GM19455 (cell line): ENCODE measurements around the gene DAAM1.

ENCODE experiments used
- ATAC-seq: cut with Tn5 transposase; IDR thresholded peaks from one replicate; pipeline ENCODE4 v1.9.1; 2021; ENCODE audit not compliant: unreplicated experiment

The DAAM1 gene

GRCh38 chr14:59254146-59254910 lies 65.9 kb downstream of the DAAM1 start:
- ATAC-seq, result no peak

DNA sequence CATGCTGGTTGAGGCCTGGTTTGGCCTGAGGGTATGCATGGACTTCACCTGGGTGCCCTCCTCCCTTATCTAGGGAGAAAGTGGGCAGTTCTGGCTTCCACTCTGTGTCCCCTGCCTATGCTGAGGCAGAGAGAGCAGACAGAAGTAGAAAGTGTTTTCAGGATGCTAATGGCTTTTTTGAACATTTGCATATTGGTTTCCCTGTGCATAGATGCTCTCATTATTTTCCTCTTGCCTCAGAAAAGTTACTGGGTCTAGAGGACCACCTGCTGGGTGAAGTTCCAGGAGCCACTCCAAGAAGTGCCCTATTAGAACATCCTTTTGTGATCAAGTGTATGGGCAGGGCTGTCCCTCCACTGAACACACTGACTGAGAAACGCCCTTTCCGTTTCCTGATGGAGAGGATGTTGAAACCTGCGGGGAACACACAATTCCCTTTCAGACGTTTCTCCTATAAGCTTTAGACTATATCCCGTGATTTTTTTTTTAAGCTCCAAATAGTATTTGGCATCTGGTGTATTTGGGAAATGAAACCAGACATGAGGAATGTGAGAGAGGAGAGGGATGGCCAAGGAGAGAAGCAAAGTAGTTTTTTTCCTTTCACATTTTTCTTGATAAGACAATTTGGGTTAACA lies 66.6 kb downstream of the DAAM1 start:
- ATAC-seq, result peak; percentile 73

DNA sequence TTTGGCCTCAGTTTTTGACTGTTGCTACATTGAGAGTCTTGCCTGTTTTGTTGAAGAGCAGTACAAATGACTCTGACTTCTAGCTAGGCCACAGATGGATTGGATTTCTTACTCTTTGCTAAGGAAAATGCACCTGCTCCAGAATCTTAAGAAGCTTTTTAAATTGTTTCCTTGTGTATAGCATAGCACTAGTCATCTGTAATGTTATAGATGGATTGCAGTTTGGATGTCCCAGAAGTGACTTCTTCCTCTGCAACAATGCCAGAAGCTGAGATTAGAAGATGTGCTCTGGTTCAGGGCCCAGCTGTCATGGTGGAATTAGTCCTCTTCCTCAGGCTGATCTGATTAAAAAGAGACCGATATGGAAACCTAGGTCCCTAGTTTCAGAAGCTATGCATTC lies 67.9 kb downstream of the DAAM1 start:
- no peak for ATAC-seq

GRCh38 chr14:59261334-59261733 lies 72.9 kb downstream of the DAAM1 start:
- ATAC-seq, result no peak

DNA sequence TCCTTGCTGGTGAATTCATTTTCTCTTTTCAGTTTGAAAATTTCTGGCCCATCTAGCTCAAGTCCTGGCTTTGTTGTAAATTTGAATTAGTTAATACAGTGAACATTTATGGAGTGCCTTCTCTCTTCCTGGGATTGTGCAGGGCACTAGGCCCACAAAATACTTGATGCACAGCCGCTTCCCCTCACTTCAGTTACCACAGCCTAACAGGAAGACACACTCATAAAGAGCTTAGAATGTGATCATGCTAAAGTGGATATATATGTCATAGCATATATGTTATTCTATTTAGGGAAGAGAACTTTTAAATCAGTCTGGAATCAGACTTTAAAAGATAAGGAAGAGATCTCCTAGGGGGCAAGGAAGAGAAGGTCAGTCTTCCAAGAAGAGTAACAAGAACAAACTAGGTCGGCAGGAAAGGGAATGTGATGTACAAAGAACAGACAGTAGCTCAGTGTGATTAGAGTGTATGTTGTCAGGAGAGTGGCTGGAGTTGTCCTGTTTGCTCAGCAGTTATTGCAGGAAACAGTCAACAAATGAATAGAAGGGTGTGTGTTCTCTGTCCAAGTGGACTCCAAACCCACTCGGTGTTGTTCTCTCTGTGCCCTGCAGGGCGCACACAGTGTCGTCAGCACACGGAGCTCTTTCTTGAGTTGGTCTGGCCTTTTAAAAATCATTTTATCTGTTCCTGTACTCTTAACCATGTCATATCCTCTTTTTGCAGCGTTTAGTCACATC lies 74.4 kb downstream of the DAAM1 start:
- no peak for ATAC-seq

- no peak for ATAC-seq
Observed at GRCh38 chr14:59265808-59266207, 77.3 kb downstream of the DAAM1 start.

- no peak for ATAC-seq
Observed at GRCh38 chr14:59267046-59267445, 78.6 kb downstream of the DAAM1 start.

DNA sequence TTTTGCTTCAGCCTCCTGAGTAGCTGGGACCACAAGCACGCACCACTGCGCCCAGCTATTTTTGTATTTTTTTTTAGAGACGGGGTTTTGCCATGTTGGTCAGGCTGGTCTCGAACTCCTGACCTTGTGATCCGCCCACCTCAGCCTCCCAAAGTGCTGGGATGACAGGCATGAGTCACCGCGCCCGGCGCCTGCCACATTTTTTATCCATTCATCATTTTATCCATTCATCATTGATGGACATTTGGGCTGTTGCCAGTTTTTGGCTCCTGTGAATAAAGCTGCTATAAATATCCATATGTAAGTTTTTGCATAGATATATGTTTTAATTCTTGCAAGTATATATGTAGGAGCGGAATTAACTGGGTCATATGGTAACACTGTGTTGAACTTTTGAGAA lies 79.5 kb downstream of the DAAM1 start:
- no peak for ATAC-seq

DNA sequence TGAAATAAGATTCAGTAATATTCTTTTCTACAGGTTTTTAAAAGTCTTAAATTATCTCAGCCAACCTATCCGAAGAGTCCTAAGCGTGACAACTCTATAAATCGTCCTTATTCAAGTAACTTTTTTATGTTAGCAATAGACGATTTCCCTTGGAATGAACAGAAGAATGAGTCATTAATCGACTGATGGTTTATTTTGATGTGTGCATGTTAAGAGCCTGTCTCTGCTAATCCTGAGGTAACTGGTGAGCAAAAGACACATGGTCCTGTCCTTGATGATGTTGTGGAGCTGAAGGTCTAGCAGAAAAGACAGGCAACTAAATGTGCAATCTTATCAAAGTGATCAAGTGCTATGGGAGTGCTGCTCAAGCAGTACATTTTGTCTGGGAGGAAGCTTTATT lies 80.4 kb downstream of the DAAM1 start:
- ATAC-seq, result no peak

DNA sequence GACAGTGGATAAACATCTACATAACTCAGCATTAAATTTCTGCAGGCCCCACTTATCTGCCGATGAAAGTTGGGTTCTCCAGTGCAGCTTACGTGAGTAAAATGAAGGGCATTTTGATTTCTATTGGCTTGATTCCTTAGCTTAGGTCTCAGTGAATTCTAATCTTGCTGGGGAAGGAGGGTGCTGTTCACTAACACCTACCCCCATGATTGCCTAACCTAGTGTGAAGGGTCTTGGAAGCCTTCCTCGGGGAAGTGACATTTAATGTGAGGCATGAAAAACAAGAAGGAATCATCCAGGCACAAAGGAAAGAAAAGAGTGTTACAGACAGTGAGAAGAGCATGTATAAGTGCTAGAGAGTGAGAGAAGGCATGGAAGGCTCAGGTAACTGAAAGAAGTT lies 81.0 kb downstream of the DAAM1 start:
- ATAC-seq, result no peak

DNA sequence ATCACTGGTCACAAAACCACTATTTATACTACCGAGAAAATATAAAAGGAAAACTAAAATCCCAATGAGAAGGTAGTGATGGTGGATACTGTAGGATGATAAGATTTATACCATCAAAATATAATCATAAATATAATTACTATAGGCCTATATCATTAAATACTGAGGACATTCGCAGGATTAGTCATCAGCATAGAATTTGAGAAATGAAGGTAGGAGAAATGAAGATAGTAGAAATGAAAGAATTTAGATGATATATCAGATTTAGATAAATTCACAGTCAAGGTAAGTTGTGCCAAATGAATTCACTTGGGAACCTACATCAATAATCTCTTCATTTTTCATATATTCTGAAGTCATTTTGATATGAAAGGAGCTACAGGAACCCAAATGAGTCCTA lies 82.8 kb downstream of the DAAM1 start:
- no peak for ATAC-seq

GRCh38 chr14:59271734-59272133 lies 83.3 kb downstream of the DAAM1 start:
- ATAC-seq, result no peak

GRCh38 chr14:59272633-59273032 lies 84.2 kb downstream of the DAAM1 start:
- no peak for ATAC-seq

DNA sequence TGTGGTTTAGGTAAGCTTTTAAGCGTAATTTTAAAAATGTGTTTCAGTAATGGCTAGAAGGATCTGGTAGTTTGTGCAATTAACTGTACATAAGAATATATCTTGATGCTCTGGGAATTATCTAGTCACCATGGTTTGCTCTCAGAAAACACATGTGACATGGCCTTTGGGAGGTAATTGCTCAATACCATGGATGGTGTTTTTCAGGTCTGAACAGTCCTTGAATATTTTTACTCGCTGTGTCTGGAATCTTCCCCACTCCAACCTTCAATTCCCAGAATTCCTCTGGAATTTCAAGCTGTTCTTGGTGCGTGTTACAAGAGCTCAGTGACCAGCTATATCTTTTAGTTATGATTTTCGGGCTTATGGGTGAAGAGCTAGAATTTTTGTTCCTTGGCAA lies 85.3 kb downstream of the DAAM1 start:
- ATAC-seq, result no peak

DNA sequence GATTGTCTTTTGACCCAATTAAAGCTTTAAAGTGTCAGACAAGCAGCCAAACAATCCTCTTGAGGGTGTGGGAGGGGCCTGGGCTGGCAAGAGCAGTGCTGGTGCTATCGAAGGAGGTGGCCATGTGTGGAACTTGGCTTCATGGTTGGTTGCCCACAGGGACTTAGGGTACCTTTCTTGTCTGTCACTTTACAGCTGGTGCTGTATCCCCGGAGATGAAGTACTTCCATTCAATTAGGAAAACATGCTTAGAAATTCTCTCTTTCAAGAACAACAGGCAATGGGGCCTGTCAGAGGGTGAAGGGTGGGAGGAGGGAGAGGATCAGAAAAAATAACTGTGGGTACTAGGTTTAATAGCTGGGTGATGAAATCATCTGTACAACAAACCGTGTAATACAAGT lies 86.5 kb downstream of the DAAM1 start:
- peak; percentile 50 for ATAC-seq

DNA sequence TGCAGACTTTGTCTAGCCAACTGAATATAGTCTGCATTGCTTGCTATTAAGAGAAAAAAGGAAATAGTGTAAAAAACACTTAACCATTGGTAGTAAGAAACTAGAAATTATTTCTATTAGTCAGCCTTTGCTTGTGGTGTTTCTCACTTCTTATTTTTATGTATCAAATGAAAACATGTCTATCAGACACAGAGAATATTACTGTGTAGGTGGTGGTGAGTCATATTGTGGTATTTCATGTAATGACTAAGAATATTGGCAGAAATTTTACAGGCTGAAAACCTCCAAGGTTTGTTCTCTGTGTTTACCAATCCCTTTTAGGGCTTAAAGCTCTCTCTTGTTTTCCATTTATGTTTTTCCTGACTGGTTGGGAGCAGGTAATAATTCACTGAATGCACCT lies 87.2 kb downstream of the DAAM1 start:
- ATAC-seq, result peak; percentile 83

DNA sequence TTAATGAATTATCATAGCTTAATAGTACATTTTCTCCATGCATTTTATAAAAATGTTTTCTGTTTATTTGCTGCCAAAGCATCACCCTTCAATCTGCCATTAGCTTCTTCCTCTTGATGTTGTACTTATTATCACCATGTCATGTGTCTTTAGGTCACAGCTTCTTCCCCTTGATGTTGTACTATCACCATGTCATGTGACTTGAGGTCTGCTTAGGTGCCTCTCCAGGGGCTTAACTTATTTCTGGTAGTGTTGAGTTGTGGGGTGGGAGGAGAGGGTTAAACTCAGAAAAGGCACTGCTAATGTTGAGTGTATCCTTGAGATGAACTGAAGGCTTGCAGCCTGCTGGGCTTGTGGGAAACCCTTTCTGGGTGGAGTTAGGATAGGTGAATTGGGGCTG lies 87.8 kb downstream of the DAAM1 start:
- no peak for ATAC-seq

GRCh38 chr14:59277659-59278058 lies 89.2 kb downstream of the DAAM1 start:
- no peak for ATAC-seq

DNA sequence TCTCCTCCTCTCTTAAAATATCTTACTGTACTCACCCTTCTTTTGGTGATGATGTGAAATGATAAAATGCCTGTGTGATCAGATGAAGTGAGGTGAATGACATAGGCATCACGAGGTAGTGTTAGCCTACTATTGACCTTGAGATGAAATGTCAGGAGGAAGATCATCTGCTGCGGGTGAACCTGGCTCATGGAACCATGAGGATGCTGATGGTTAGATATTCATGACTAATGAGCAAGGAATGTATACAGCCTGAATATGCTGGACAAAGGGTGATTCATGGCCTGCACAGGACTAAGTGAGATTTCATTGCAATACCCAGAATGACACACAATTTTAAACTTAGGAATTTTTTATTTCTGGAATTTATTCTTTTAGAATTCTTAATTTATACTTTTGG lies 89.6 kb downstream of the DAAM1 start:
- ATAC-seq, result no peak

GRCh38 chr14:59280961-59281360 lies 92.5 kb downstream of the DAAM1 start:
- no peak for ATAC-seq

DNA sequence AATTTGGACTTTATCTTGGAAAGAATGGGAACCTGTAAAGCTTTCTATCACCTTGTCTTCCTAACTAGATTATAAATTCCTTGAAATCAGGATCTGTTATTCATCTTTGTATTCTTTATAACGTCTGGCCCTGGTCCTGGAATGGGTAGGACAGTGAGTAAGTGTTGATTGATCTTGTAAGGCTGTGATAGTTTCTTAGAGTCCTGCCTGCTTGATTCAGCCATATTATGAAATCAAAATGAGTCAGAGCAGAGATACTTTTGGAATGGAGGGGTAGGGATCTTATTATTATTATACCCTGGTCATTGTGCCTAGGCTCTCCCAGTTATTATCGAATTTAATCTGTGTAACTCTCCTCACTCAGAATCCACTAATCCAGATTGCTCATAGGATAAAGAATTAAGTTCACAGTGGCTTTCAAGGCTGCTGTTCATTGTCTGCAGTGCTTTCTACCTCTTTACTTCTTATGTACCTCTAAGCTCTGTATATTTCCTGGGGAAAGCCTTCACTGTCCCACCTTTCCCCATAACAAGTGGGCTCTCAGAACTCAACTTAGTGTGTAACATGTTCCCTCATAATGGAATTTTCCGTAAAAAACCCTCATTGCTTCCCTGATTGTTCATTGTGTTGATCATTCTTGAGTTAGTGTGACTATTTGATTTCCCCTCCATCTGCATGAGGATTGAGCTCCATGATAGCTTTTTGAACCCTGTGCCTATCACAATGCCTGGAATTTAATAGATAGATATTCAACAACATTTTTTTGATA lies 93.3 kb downstream of the DAAM1 start:
- ATAC-seq, result no peak
